NOMO-1 treated with DMSO at 0.1 percent for 48 hours (cell line): ENCODE data around the gene GABARAP.

Source experiments
- DNase-seq: peaks from one replicate; lab custom pipeline; 2025; ENCODE audit not compliant: unreplicated experiment; lab: John Stamatoyannopoulos, UW

GABARAP gene

GRCh38 chr17:7241783-7242716 lies at the start of gene GABARAP:
Gene GABARAP (minus strand): TSS chr17:7242449. CDS start chr17:7242330, 119 bp downstream.
- peak; percentile 74 for DNase-seq

- no peak for DNase-seq
Measured at GRCh38 chr17:7290685-7291084, 48.4 kb upstream of the GABARAP start.

- no peak for DNase-seq
Measured at GRCh38 chr17:7290166-7290565, 47.9 kb upstream of the GABARAP start.

GRCh38 chr17:7289256-7290032 lies 47.2 kb upstream of the GABARAP start:
- DNase-seq = no peak

GRCh38 chr17:7285679-7286078 lies 43.4 kb upstream of the GABARAP start:
- no peak for DNase-seq

DNA sequence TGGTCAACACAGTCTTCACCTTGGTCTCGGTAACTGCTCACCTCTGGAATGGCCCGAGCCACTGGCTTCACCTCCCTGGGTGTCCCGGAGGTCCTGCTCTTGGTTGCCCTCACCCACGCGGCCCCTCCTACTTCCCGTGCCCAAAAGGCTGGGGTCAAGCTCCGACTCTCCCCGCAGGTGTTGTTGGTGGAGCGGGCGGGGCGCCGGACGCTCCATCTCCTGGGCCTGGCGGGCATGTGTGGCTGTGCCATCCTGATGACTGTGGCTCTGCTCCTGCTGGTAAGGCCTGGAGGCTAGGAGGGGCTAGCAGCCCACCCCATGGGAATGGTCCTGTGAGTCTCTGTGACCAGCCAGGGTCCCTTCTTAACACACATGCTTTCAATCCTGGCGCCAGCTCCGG lies 42.7 kb upstream of the GABARAP start:
- DNase-seq = no peak

- no peak for DNase-seq
Measured at GRCh38 chr17:7283471-7284216, 41.4 kb upstream of the GABARAP start.

DNA sequence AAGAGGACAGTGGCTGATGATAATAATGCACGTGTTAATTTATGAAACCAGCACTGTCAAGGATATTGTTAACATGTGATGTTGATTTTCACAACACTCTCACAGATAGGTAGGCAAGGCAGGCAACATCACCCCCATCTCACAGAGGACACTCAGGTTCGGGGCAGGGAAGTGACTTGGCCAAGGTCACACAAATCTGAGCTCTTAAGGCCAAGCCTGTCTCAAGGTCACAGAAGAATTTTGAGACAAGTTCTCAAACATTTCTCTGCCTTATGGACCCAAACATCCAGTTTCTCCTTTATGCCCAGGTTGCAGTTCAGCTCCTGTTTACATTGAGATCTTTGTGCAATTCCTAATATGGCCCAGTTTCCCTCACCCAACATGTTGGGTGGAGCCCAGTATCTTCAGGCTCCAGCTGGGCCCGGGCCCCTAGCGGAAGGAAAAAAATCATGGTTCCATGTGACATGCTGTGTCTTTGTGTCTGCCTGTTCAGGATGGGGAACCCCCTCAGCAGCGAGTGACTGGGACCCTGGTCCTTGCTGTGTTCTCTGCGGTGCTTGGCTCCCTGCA lies 40.6 kb upstream of the GABARAP start:
- no peak for DNase-seq

DNA sequence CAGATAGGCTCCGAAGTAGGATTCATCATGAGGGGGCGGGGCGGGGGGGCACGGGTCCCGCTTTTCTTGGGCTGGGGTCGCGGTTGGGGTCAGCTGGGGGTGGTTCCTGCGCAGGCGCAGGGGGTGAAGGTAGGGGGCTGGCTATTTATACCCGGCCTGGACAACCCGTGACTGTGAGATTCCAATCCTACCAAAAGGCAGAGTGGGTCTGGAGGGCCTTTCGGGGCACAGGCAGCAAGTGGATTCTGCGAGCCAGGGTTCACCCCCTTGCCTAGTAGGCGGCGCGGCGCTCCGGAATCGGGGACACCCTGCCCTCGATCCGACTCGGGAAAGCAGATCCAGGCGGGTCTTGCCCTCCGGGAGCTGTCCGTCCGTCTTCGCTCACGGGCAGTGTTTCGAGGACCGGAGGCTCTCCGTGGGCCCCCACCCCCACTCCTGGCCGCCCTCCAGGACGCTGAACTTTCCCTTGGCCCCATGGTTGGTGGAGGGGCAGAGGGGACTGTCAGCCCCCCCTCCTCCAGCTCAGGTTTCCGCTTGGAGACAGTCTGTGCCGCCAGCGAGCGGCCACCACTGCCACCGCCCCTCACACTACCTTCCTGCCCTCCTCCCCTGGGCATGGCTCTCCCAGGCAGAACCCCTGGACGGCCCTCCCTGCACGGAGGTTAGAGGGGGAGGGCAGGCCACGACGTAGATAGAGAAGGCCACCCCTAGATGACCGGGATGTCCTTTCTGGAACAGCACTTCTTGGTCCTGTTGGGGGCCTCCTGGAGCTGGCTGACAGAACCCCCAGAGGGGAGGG lies 39.9 kb upstream of the GABARAP start:
- no peak for DNase-seq

DNA sequence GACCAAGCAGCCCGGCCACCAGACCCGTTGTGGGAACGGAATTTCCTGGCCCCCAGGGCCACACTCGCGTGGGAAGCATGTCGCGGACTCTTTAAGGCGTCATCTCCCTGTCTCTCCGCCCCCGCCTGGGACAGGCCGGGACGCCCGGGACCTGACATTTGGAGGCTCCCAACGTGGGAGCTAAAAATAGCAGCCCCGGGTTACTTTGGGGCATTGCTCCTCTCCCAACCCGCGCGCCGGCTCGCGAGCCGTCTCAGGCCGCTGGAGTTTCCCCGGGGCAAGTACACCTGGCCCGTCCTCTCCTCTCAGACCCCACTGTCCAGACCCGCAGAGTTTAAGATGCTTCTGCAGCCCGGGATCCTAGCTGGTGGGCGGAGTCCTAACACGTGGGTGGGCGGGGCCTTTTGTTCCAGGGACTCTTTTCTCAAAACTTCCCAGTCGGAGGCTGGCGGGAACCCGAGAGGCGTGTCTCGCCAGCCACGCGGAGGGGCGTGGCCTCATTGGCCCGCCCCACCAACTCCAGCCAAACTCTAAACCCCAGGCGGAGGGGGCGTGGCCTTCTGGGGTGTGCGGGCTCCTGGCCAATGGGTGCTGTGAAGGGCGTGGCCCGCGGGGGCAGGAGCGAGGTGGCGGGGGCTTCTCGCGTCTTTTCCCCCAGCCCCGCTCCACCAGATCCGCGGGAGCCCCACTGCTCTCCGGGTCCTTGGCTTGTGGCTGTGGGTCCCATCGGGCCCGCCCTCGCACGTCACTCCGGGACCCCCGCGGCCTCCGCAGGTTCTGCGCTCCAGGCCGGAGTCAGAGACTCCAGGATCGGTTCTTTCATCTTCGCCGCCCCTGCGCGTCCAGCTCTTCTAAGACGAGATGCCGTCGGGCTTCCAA lies 39.1 kb upstream of the GABARAP start, which contains the start of gene SLC2A4:
Gene SLC2A4, plus strand, starts transcription at position 645 of the 879 bp plus-strand sequence. Its CDS starts 217 bp downstream, at position 862.
- peak; percentile 84 for DNase-seq

DNA sequence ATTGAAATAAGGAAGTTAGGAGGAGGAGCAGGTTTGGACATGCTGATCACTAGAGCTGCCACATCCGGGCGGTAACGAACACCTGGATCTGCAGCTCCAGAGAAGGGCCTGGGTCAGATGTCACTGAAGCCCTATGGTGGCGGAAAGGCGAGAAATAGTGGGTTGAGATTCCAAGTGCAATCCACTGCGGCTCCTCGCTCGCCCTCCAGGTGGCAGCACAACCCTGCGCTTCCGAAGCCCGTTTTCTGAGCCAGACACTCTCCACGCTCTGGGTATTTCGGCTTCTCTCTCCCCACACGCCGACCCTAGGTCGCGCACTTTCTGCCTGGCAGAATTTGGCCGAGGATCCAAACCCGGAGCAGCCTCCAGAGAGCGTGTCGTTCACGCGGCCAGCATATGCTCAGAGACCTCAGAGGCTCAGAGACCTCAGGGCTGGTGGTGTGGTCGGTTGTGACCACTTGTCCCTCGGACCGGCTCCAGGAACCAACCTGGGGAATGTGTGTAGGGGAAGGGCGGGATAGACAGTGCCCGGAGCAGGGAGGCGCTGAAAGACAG lies 38.3 kb upstream of the GABARAP start:
- peak; percentile 85 for DNase-seq

DNA sequence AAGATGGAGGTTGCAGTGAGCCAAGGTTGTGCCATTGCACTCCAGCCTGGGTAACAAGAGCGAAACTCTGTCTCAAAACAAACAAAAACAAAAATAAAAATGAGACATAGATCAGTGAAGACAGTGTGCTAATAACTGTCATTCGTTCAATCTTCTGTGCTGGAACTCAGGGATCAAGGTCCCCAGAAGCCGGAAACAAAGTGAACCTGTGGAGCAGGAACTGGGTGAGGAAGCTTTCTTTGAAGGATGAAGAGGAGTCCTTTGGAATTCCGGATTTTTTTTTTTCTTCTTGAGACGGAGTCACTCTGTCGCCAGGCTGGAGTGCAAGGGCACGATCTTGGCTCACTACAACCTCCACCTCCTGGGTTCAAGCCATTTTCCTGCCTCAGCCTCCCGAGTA lies 37.2 kb upstream of the GABARAP start:
- no peak for DNase-seq

- DNase-seq = no peak
Measured at GRCh38 chr17:7266784-7267183, 24.5 kb upstream of the GABARAP start.

- DNase-seq = no peak
Measured at GRCh38 chr17:7263801-7264078, 21.5 kb upstream of the GABARAP start.

- DNase-seq = peak; percentile 37
Measured at GRCh38 chr17:7262935-7263800, 20.9 kb upstream of the GABARAP start.

DNA sequence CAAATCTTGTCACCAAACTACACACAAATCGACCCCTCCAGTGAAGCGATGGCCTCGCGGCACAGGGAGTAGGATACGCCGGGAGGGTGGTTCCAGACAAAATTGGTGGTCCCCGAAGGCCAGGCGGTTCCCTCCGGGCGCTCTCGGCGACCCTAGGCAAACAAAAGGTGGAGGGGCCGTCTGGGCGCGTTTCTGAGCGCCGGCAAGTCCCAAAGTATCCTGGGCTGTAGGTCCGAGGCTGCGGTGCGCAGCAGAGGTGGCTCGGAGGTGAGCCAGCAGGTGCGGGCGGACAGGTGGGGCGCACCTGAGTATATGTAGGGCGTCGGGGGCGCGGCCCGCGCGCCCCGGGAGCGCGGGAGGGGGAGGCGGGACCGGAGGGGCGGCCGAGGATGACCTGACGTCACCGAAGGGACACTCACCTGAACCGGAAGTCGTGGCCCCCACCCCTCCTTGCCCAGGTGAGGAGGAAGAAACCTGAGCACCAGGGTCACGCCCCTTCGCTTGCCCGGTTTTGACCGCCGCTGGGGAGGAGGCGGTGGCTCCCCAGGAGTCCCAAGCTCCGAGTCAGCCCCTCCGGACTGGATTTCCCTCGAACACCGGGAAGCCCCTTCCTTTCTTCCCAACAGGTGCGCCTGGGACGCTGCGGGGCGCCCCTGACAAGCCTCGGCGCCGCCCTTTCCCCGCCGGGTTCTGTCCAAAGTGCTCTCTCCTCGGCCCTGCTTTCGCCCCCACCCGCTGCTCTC lies 20.1 kb upstream of the GABARAP start, which contains the start of gene CLDN7:
Gene CLDN7, minus strand, starts transcription at position 287 of the 743 bp plus-strand sequence. CDS start 435 bp downstream, outside the sequence.
- no peak for DNase-seq
